GM06990 (cell line): ENCODE measurements around the gene COG7.

Source experiments
- DNase-seq: peaks from one replicate; pipeline ENCODE4 v3.0.0-alpha.2; 2011; ENCODE audit not compliant: insufficient read length; ENCODE audit errors: extremely low read depth
- H3K27me3 ChIP-seq: replicated peaks from 2 replicates; pipeline ENCODE4 v1.6.0; 2011; ENCODE audit warnings: low read length; ENCODE audit not compliant: control insufficient read depth, insufficient read depth
- H3K36me3 ChIP-seq: 2 replicates; pipeline ENCODE4 v1.5.1; 2011; ENCODE audit warnings: low read length; ENCODE audit not compliant: control insufficient read depth, insufficient read depth
- H3K4me3 ChIP-seq: replicated peaks from 2 replicates; pipeline ENCODE4 v1.5.1; 2011; ENCODE audit warnings: low read depth, mild to moderate bottlenecking, control low read depth, low read length
- CTCF ChIP-seq: IDR thresholded peaks from 2 replicates; pipeline ENCODE4 v1.5.1; 2011; ENCODE audit warnings: low read length, control low read depth, mild to moderate bottlenecking, inconsistent platforms; ENCODE audit not compliant: insufficient read depth, poor library complexity, severe bottlenecking

The COG7 gene

GRCh38 chr16:23499801-23500200, 46.8 kb upstream of the COG7 start:
- H3K36me3 ChIP-seq: peaks cover 9% of the 10 kb centered on the region
- DNase-seq: no peak
- no peak for TF ChIP-seq CTCF
- H3K27me3 ChIP-seq: no peaks in the 10 kb centered on the region
- H3K4me3 ChIP-seq: no peak overlapping the region

GRCh38 chr16:23498863-23499262, 45.9 kb upstream of the COG7 start:
- H3K4me3 ChIP-seq: no peak overlapping the region
- TF ChIP-seq CTCF: no peak
- H3K27me3 ChIP-seq: no peaks in the 10 kb centered on the region
- H3K36me3 ChIP-seq: peaks cover 16% of the 10 kb centered on the region
- no peak for DNase-seq

DNA sequence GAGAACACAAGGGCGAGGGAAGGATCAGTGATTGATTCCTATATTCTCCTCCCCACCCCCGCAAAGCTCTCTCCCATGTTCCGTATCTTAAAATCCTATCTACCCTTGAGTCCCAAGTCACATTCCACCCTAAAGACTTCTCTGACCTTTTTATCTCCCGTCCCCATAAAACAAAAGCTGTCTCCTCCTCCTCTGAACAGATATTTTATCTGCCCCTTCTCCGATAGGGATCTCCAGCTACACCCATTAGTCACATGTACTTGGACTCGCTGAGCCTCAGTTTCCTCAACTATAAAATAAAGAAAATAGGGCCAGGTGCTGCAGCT, 44.5 kb upstream of the COG7 start:
- TF ChIP-seq CTCF: no peak
- Histone ChIP-seq H3K4me3 (no peak overlapping the region), H3K27me3 (no peaks in the 10 kb centered on the region), H3K36me3 (peaks cover 27% of the 10 kb centered on the region)
- no peak for DNase-seq

- no peak for TF ChIP-seq CTCF
- Histone ChIP-seq H3K36me3 (peaks cover 27% of the 10 kb centered on the region), H3K4me3 (no peak overlapping the region), H3K27me3 (no peaks in the 10 kb centered on the region)
- no peak for DNase-seq
These were observed 44.0 kb upstream of the COG7 start for GRCh38 chr16:23496821-23497542.

DNA sequence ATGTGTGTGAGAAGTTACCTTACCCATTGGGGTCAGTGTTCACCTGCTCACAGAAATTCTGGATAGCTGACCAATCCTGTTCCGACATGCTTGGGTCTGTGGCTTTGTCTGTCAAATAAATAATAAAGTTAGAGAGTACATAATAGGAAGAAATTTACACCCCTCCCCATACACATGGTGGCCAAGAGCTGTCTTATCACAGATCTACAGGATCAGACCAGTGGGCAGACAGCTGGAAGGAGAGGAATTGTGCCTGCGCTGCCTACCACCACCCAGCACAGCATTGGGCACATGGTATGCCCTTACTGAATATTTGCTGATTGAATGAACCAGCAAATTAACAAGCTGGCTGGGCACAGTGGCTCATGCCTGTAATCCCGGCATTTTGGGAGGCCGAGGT, 42.7 kb upstream of the COG7 start:
- no peaks in the 10 kb centered on the region for H3K27me3 ChIP-seq
- no peak for TF ChIP-seq CTCF
- DNase-seq: no peak
- no peak overlapping the region for H3K4me3 ChIP-seq
- H3K36me3 ChIP-seq: peaks cover 30% of the 10 kb centered on the region

- no peak for TF ChIP-seq CTCF
- no peak for DNase-seq
- no peaks in the 10 kb centered on the region for H3K27me3 ChIP-seq
- no peak overlapping the region for H3K4me3 ChIP-seq
- peaks cover 29% of the 10 kb centered on the region for H3K36me3 ChIP-seq
These were observed 41.2 kb upstream of the COG7 start for GRCh38 chr16:23494188-23494587.
